Right forelimb (tissue), 1 donor: ENCODE results near the gene PLEKHO2.

Source experiments
- DNase-seq: peaks from one replicate; pipeline ENCODE4 v3.0.0-alpha.2; 2018

PLEKHO2 gene

GRCh38 chr15:64825431-64826294, 16.1 kb upstream of the PLEKHO2 start, which contains the start of gene PIF1:
PIF1 (minus strand) TSS chr15:64825647; CDS start chr15:64824335, 1,312 bp downstream.
- peak; percentile 92 for DNase-seq

GRCh38 chr15:64828985-64829384, 12.7 kb upstream of the PLEKHO2 start:
- DNase-seq, result no peak

- DNase-seq, result no peak
Observed at GRCh38 chr15:64833690-64834089, 8.0 kb upstream of the PLEKHO2 start.

DNA sequence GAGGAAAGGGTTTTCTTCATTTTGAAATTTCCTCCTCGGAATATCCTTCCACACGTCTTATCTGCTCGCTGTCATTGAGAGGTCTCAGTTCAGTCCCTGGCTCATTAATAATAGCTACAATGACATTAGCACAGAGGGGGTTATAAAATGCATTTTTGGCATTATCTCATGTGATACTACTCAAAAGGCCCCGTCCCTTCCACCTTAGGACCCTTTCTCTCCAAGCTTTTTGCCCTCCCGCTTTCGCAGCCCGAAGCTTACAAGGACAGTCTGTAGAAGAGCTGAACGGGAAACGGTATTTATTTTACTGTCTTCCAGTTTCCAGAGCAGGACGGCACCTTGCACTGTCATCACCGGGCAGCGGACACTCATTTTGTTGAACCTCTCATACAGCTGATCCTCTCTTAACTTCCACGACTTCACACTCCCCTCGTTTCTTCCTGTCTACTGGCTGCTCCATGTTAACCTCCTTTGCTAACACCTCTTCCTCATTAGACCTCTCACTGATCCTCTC, 5.6 kb upstream of the PLEKHO2 start:
- DNase-seq, result no peak

- DNase-seq, result no peak
Observed at GRCh38 chr15:64837502-64837901, 4.2 kb upstream of the PLEKHO2 start.

GRCh38 chr15:64841060-64841343, 713 bp upstream of the PLEKHO2 start:
- no peak for DNase-seq

GRCh38 chr15:64842096-64842939, 603 bp downstream of the PLEKHO2 start:
- no peak for DNase-seq

GRCh38 chr15:64842986-64843561, 1.4 kb downstream of the PLEKHO2 start:
- DNase-seq, result no peak

DNA sequence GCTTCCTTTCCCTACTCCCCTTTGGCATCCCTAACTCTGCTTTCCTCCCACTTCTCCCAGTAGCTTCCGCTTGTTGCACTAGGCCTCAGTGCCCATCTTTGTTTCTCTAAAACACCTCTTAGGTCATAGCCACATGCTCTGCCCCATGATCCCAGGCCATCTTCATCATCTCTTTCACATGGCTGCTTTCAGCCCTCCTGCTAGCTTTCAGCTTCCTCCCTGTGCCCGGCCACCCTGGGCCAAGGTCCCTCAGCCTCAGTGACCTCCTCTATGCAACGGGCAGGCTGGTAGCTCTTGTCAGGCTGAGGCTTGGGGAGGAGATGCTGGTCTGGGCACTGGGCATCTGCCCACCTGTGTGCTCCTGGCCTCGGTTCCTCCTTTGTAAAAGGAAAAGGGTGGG, 2.3 kb downstream of the PLEKHO2 start:
- no peak for DNase-seq

- DNase-seq, result no peak
Observed at GRCh38 chr15:64844576-64845145, 2.9 kb downstream of the PLEKHO2 start.

DNA sequence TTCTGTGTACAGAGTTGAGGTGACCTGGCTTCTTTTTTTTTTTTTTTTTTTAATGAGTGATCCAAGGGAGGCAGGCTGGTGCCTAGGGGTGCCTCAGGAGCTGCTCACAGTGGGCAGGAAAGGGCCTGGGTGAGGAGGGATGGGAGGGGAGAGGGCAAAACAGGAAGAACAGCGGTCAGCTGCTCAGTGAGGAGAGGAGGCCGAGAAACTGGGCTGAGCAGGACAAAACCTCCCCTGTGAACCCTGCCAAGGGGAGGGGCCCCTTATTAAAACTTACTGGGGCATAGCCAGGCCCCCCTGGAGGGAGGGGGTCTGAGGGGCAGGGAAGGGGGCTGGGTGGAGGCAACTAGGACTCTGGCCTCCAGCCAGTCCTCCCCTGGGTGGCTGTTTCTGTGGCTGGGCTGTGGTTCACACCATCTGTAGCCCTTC, 3.5 kb downstream of the PLEKHO2 start:
- DNase-seq, result peak; percentile 75

- DNase-seq, result no peak
Observed at GRCh38 chr15:64845831-64846595, 4.3 kb downstream of the PLEKHO2 start.

- DNase-seq, result no peak
Observed at GRCh38 chr15:64847016-64847415, 5.3 kb downstream of the PLEKHO2 start.

- DNase-seq, result no peak
Observed at GRCh38 chr15:64847448-64847847, 5.7 kb downstream of the PLEKHO2 start.

- DNase-seq, result no peak
Observed at GRCh38 chr15:64847876-64848716, 6.4 kb downstream of the PLEKHO2 start.

DNA sequence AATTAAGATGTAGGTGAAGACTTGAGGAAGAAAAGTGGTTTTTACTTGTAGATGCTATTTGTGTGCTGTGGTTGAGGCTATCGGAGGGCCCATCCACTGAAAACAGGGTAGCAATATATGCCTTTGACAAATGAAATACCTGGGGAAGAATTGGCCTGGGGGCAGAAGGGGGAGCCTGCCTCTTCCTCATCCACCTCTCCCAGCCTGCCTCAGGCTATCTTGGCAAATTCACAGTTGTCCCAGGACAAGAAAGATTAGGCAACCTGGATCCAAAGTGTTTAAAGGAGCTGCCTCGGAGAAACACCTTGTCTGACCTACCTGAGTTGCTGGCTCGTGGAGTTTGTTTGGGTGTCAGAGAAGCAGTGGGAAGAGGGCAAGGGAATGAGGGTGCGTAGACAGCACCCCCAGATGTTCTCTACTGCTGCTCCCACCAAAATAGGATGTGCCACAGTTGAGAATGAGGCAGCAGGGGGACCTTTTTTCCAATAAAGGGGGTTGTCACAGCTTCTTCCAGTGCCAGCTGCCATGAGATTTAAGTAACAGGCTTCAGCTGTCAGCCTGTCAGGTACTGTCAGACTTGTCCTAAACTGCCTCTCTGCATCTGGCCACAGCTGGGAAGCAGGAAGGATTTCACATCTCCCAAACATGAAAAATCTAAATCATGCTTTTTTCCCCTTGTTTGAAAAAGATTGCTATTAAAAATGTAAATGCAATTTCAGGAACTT, 9.2 kb downstream of the PLEKHO2 start:
- no peak for DNase-seq

DNA sequence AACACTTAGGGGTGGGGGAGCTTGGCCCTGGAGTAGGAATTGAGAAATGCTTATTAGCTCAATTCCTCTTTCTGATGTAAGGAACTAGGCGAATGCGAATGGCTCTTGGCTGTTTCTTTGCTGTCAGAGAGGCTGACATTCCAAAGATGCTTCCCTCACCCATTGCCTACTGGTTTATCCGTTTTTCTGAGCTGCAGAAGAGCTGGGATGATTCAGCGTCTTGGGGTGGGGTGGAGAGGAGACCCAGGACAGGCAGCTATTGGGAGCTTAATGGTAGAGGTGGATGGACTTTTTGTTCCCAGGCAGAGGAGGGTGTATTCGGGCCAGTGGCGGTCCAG, 9.8 kb downstream of the PLEKHO2 start:
- no peak for DNase-seq

- DNase-seq, result no peak
Observed at GRCh38 chr15:64854041-64854440, 12.3 kb downstream of the PLEKHO2 start.

- no peak for DNase-seq
Observed at GRCh38 chr15:64854526-64854925, 12.8 kb downstream of the PLEKHO2 start.

DNA sequence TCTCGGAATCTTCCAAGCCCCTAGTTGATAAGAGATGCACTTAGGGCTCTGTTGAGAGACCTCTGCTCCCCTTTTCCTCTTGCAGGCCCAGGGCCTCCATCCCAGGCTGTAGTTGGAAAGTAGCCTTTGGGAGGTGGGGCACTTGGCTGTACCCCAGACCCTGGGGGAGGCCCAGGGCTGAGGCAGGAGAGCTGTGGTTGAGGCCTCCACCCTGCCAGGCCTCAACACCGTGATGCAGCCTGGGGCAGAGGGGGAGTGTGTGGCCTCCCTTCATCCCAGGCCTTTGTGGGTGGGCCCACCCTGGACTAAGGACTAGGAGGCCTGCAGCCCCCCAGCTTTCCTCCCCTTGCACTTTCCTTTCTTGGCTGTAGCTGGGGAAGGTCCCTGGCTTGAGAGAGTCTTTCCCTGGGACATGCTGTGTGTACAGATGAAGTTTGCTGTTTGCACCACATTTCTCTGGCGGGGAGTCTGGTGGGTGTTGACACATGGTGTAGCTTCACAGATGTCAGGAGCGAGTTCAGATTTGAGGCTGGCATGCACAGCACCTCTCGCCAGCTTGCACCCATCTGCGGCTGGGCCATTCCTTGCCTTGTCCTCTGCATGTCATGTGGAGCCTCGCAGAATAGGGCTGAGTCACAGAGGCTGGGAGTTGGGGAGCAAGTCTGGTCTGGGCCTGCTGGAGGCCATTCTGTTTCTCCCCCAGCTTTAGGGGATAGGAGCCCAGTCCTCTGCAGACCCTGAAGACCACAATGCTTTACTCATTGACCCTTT, 13.7 kb downstream of the PLEKHO2 start:
- DNase-seq, result no peak
